Upper lobe of left lung (tissue), 4 donors: ENCODE measurements around the gene CIC.

Source experiments
- CTCF ChIP-seq, 6 experiments: fragments of 450-650 bp in 4 of 6; fragments of 200-600 bp in 2 of 6; sonication (generic) in 2 of 6; IDR thresholded peaks; one replicate each; pipeline ENCODE4 v1.5.1; 2016 to 2019; ENCODE audit warnings: antibody characterized with exemption in 6 of 6
- POLR2A ChIP-seq, 4 donors: fragments of 450-650 bp; IDR thresholded peaks; one replicate each; pipeline ENCODE4 v1.5.1; 2016 to 2017; ENCODE audit warnings: antibody characterized with exemption in 4 of 4, mild to moderate bottlenecking in 2 of 4

GRCh38 chr19:42254850-42255765 lies 13.9 kb upstream of the CIC start, which contains the start of gene ERF:
- TF ChIP-seq CTCF (IDR thresholded peaks at IDR 0.05) (peak in 2 of 6 experiments; percentile 11 to 34), POLR2A (IDR thresholded peaks at IDR 0.05) (peak in 3 of 4 donors; percentile 94 to 99 (median 96))
